GM11168 (cell line): Measurements from ENCODE around the gene TMEM272.

Source experiments
- in situ Hi-C: fragments of 300-500 bp; cut with MboI; formaldehyde crosslinking; loops from one replicate; pipeline ENCODE4 v1.12.0; 2022; ENCODE audit warnings: low sequenced_read_pairs; ENCODE audit not compliant: unreplicated experiment

The TMEM272 gene

GRCh38 chr13:51765142-51765515 lies 79.8 kb downstream of the TMEM272 start:
- in situ Hi-C loops: no loop called here

- in situ Hi-C loops: no loop called here
These were observed 80.5 kb downstream of the TMEM272 start for GRCh38 chr13:51764184-51765141.

GRCh38 chr13:51763486-51763885 lies 81.5 kb downstream of the TMEM272 start:
- in situ Hi-C loops: no loop called here
